GM12878 (cell line): ENCODE data around the gene LYZ.

Experiments
- ESRRA ChIP-seq: IDR thresholded peaks from 2 replicates; pipeline ENCODE4 v1.6.1; 2012; ENCODE audit warnings: mild to moderate bottlenecking, low read length, improper control_type of control experiment
- FOXK2 ChIP-seq: fragments of 450-650 bp; IDR thresholded peaks from 2 replicates; pipeline ENCODE4 v1.6.1; 2017; ENCODE audit warnings: mild to moderate bottlenecking, moderate library complexity
- RFX5 ChIP-seq: IDR thresholded peaks from 2 replicates; pipeline ENCODE4 v1.6.1; 2011; ENCODE audit warnings: low read depth, low read length, improper control_type of control experiment
- TF ChIP-seq, protein P1 (sequence below), 3 experiments: IDR thresholded peaks in 2 of 3; conservative IDR thresholded peaks in 1 of 3; 2 replicates each; pipeline ENCODE4 v1.5.1; 2011; ENCODE audit warnings: low read depth in 3 of 3, low read length in 3 of 3, mild to moderate bottlenecking in 3 of 3, control low read depth in 2 of 3, moderate library complexity in 2 of 3, inconsistent platforms in 1 of 3, mixed read lengths in 1 of 3; ENCODE audit not compliant: control insufficient read depth in 2 of 3, insufficient read depth in 1 of 3; ENCODE audit errors: extremely low read depth in 1 of 3
- TF ChIP-seq, protein P2 (sequence below): IDR thresholded peaks from 2 replicates; pipeline ENCODE4 v1.6.1; 2012; ENCODE audit warnings: low read depth, low read length, improper control_type of control experiment

- TF ChIP-seq FOXK2 (no peak), ESRRA (no peak), RFX5 (no peak)
- TF ChIP-seq, protein P1, sequence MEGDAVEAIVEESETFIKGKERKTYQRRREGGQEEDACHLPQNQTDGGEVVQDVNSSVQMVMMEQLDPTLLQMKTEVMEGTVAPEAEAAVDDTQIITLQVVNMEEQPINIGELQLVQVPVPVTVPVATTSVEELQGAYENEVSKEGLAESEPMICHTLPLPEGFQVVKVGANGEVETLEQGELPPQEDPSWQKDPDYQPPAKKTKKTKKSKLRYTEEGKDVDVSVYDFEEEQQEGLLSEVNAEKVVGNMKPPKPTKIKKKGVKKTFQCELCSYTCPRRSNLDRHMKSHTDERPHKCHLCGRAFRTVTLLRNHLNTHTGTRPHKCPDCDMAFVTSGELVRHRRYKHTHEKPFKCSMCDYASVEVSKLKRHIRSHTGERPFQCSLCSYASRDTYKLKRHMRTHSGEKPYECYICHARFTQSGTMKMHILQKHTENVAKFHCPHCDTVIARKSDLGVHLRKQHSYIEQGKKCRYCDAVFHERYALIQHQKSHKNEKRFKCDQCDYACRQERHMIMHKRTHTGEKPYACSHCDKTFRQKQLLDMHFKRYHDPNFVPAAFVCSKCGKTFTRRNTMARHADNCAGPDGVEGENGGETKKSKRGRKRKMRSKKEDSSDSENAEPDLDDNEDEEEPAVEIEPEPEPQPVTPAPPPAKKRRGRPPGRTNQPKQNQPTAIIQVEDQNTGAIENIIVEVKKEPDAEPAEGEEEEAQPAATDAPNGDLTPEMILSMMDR (IDR thresholded peaks at IDR 0.05 in 2 of 3, conservative IDR thresholded peaks at IDR 0.05 in 1 of 3; ENCODE audit: control insufficient read depth in 2 of 3, extremely low read depth in 1 of 3, insufficient read depth in 1 of 3, low read depth in 3 of 3, low read length in 3 of 3): no peak
- TF ChIP-seq, protein P2, sequence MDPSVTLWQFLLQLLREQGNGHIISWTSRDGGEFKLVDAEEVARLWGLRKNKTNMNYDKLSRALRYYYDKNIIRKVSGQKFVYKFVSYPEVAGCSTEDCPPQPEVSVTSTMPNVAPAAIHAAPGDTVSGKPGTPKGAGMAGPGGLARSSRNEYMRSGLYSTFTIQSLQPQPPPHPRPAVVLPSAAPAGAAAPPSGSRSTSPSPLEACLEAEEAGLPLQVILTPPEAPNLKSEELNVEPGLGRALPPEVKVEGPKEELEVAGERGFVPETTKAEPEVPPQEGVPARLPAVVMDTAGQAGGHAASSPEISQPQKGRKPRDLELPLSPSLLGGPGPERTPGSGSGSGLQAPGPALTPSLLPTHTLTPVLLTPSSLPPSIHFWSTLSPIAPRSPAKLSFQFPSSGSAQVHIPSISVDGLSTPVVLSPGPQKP: no peak
Observed at GRCh38 chr12:69334158-69334557, 14.0 kb upstream of the LYZ start.
